HCT116 (cell line): Measurements from ENCODE around the gene MT4.

Experiments
- CTCF ChIP-seq, 3 experiments: fragments of 200-600 bp in 1 of 3; sonication (generic) in 1 of 3; IDR thresholded peaks in 2 of 3; conservative IDR thresholded peaks in 1 of 3; 2 replicates each; pipeline ENCODE4 v1.5.1; 2012 to 2017; ENCODE audit warnings: low read depth in 2 of 3, low read length in 2 of 3, antibody characterized with exemption in 1 of 3, borderline replicate concordance in 1 of 3, control low read depth in 1 of 3, mild to moderate bottlenecking in 1 of 3, mixed read lengths in 1 of 3, mixed run types in 1 of 3, moderate library complexity in 1 of 3; ENCODE audit not compliant: insufficient read depth in 1 of 3
- EGR1 ChIP-seq: IDR thresholded peaks from 2 replicates; pipeline ENCODE4 v1.6.1; 2012; ENCODE audit warnings: low read depth
- EZH2 ChIP-seq: fragments of 200-600 bp; sonication (generic); IDR thresholded peaks from 2 replicates; pipeline ENCODE4 v1.6.1; 2017; ENCODE audit warnings: antibody characterized with exemption, mixed run types
- SIN3A ChIP-seq: IDR thresholded peaks from 2 replicates; pipeline ENCODE4 v1.6.1; 2012; ENCODE audit warnings: low read depth

GRCh38 chr16:56607675-56608042 is 42.8 kb downstream of the MT4 start:
- TF ChIP-seq CTCF (IDR thresholded peaks at IDR 0.05 in 2 of 3, conservative IDR thresholded peaks at IDR 0.05 in 1 of 3; ENCODE audit: borderline replicate concordance in 1 of 3, insufficient read depth in 1 of 3, low read depth in 2 of 3, low read length in 2 of 3) (no peak), EGR1 (no peak), EZH2 (no peak), SIN3A (no peak)
